ENCODE data around the gene TKFC.

TKFC gene

DNA sequence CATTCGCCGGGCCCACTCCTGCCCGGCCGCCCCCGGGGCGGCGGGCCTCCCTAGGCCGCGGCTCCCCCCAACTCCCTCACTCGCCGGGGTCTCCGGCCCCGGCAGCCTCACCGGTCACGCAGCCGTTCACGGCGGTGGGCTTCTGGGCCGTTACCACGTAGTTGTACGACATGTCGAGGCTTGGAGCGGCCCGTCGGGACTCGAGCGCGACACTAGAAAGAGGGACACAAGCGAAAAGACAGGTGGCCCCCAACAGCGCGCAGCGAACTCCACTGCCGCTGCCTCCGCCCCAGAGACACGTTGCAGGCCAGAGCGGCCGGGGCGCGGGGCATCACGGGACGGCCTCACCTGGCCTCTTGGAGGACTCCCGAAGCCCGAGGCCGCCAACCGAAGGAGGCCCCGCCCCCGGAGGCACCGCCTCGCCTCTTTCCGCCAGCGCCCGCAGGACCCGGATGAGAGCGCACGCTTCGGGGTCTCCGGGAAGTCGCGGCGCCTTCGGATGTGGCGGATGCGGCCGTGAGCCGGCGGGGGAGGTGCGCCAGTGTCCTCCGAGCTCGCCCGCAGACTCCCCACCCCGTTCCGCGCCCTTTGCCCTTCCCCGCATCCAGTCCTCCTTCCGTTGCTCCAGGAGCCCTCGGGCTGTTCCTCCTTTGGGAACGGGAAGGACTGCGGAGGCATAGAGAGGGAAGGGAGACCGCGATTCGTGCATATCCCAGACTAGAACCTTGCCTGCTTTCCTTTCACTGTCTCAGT is at the start of gene TKFC, which contains the start of gene DDB1 (continued):
- TF ChIP-seq, protein P1, sequence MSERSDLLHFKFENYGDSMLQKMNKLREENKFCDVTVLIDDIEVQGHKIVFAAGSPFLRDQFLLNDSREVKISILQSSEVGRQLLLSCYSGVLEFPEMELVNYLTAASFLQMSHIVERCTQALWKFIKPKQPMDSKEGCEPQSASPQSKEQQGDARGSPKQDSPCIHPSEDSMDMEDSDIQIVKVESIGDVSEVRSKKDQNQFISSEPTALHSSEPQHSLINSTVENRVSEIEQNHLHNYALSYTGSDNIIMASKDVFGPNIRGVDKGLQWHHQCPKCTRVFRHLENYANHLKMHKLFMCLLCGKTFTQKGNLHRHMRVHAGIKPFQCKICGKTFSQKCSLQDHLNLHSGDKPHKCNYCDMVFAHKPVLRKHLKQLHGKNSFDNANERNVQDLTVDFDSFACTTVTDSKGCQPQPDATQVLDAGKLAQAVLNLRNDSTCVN (tag by site-specific recombination; optimal IDR thresholded peaks at IDR 0.05) = peak; percentile 67
- TF ChIP-seq ZFHX2 (tag by site-specific recombination; conservative IDR thresholded peaks at IDR 0.05) (peak; percentile 30; the same call in 1 of the 2 replicates), ZNF501 (tag by site-specific recombination; IDR thresholded peaks at IDR 0.05) (peak; percentile 79; the same call in 1 of the 2 replicates), HOXC10 (CRISPR knock-in tag; IDR thresholded peaks at IDR 0.05) (peak; percentile 91; the same call in 1 of the 2 replicates), ZNF677 (tag by site-specific recombination; IDR thresholded peaks at IDR 0.05) (no peak), SP3 (tag by site-specific recombination; IDR thresholded peaks at IDR 0.05) (peak; percentile 79), ZBTB1 (tag by site-specific recombination; IDR thresholded peaks at IDR 0.05) (no peak), ZIC2 (tag by site-specific recombination; IDR thresholded peaks at IDR 0.05) (peak; percentile 47; the same call in 1 of the 2 replicates), ZNF521 (tag by site-specific recombination; IDR thresholded peaks at IDR 0.05) (no peak), ZNF394 (tag by site-specific recombination; IDR thresholded peaks at IDR 0.05; ENCODE audit: borderline replicate concordance) (peak; percentile 55; the same call in 1 of the 2 replicates), SCRT2 (tag by site-specific recombination; IDR thresholded peaks at IDR 0.05) (peak; percentile 77), FEZF1 (tag by site-specific recombination; IDR thresholded peaks at IDR 0.05) (peak; percentile 47), ZNF157 (tag by site-specific recombination; IDR thresholded peaks at IDR 0.05) (no peak), ZBTB21 (tag by site-specific recombination; IDR thresholded peaks at IDR 0.05) (no peak), ZNF791 (tag by site-specific recombination; IDR thresholded peaks at IDR 0.05) (no peak), KLF8 (tag by site-specific recombination; IDR thresholded peaks at IDR 0.05) (peak; percentile 75), ZNF664 (tag by site-specific recombination; IDR thresholded peaks at IDR 0.05) (no peak), KLF7 (tag by site-specific recombination; IDR thresholded peaks at IDR 0.05; ENCODE audit: borderline replicate concordance) (peak; percentile 67; the same call in 1 of the 2 replicates), GLIS2 (tag by site-specific recombination; IDR thresholded peaks at IDR 0.05) (peak; percentile 90), ZBTB7A (tag by site-specific recombination; IDR thresholded peaks at IDR 0.05; ENCODE audit: low read depth) (0 out of 2 replicates have a peak, but pooled peaks have one; percentile 12), HOXA7 (CRISPR knock-in tag; IDR thresholded peaks at IDR 0.05; ENCODE audit: borderline replicate concordance) (no peak), SP2 (tag by site-specific recombination; IDR thresholded peaks at IDR 0.05) (peak; percentile 83), ZNF366 (tag by site-specific recombination; conservative IDR thresholded peaks at IDR 0.05) (0 out of 2 replicates have a peak, but pooled peaks have one; percentile 16), ZNF221 (tag by site-specific recombination; IDR thresholded peaks at IDR 0.05; ENCODE audit: borderline replicate concordance) (no peak), SP7 (tag by site-specific recombination; IDR thresholded peaks at IDR 0.05) (peak; percentile 75), ZEB2 (tag by site-specific recombination; IDR thresholded peaks at IDR 0.05) (peak; percentile 89; the same call in 1 of the 2 replicates), ZNF292 (tag by site-specific recombination; IDR thresholded peaks at IDR 0.05; ENCODE audit: borderline replicate concordance, low read depth) (no peak), ZFP37 (tag by site-specific recombination; IDR thresholded peaks at IDR 0.05) (0 out of 2 replicates have a peak, but pooled peaks have one; percentile 27), GLIS1 (tag by site-specific recombination; IDR thresholded peaks at IDR 0.05) (peak; percentile 94)
- TF ChIP-seq, protein P2, sequence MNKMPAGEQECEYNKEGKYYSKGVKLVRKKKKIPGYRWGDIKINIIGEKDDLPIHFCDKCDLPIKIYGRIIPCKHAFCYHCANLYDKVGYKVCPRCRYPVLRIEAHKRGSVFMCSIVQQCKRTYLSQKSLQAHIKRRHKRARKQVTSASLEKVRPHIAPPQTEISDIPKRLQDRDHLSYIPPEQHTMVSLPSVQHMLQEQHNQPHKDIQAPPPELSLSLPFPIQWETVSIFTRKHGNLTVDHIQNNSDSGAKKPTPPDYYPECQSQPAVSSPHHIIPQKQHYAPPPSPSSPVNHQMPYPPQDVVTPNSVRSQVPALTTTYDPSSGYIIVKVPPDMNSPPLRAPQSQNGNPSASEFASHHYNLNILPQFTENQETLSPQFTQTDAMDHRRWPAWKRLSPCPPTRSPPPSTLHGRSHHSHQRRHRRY (tag by site-specific recombination; IDR thresholded peaks at IDR 0.05) = no peak; the same call in 1 of the 2 replicates
- TF ChIP-seq, protein P3, sequence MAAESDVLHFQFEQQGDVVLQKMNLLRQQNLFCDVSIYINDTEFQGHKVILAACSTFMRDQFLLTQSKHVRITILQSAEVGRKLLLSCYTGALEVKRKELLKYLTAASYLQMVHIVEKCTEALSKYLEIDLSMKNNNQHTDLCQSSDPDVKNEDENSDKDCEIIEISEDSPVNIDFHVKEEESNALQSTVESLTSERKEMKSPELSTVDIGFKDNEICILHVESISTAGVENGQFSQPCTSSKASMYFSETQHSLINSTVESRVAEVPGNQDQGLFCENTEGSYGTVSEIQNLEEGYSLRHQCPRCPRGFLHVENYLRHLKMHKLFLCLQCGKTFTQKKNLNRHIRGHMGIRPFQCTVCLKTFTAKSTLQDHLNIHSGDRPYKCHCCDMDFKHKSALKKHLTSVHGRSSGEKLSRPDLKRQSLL (tag by site-specific recombination; IDR thresholded peaks at IDR 0.05) = no peak
- TF ChIP-seq, protein P4, sequence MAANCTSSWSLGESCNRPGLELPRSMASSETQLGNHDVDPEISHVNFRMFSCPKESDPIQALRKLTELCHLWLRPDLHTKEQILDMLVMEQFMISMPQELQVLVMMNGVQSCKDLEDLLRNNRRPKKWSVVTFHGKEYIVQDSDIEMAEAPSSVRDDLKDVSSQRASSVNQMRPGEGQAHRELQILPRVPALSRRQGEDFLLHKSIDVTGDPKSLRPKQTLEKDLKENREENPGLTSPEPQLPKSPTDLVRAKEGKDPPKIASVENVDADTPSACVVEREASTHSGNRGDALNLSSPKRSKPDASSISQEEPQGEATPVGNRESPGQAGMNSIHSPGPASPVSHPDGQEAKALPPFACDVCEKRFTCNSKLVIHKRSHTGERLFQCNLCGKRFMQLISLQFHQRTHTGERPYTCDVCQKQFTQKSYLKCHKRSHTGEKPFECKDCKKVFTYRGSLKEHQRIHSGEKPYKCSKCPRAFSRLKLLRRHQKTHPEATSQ (tag by site-specific recombination; IDR thresholded peaks at IDR 0.05) = 0 out of 2 replicates have a peak, but pooled peaks have one; percentile 7
- TF ChIP-seq, protein P5, sequence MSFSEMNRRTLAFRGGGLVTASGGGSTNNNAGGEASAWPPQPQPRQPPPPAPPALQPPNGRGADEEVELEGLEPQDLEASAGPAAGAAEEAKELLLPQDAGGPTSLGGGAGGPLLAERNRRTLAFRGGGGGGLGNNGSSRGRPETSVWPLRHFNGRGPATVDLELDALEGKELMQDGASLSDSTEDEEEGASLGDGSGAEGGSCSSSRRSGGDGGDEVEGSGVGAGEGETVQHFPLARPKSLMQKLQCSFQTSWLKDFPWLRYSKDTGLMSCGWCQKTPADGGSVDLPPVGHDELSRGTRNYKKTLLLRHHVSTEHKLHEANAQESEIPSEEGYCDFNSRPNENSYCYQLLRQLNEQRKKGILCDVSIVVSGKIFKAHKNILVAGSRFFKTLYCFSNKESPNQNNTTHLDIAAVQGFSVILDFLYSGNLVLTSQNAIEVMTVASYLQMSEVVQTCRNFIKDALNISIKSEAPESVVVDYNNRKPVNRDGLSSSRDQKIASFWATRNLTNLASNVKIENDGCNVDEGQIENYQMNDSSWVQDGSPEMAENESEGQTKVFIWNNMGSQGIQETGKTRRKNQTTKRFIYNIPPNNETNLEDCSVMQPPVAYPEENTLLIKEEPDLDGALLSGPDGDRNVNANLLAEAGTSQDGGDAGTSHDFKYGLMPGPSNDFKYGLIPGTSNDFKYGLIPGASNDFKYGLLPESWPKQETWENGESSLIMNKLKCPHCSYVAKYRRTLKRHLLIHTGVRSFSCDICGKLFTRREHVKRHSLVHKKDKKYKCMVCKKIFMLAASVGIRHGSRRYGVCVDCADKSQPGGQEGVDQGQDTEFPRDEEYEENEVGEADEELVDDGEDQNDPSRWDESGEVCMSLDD (tag by site-specific recombination; IDR thresholded peaks at IDR 0.05) = no peak

Measured in HEK293 (cell line).